WTC11 (cell line): ENCODE measurements around the gene GPR84. TPM values are rescaled to one million over a fixed set of nuclear protein-coding genes. Genes with fewer than 3 reads are reported as not detected.

Experiments
- ATAC-seq: fragments of 200-7000 bp; cut with Tn5 transposase; 2 replicates; pipeline ENCODE4 v1.10.0; 2021; ENCODE audit warnings: mild to moderate bottlenecking, moderate library complexity
- CTCF ChIA-PET: fragments of 300-600 bp; sonication (Branson Sonifier 250); formaldehyde crosslinking; loops from one replicate; lab custom pipeline; 2021; ENCODE audit warnings: antibody characterized with exemption; lab: Charles Lee
- POLR2A ChIA-PET: fragments of 350-600 bp; sonication (Branson Sonifier 250); formaldehyde crosslinking; loops from one replicate; lab custom pipeline; 2021; ENCODE audit warnings: antibody characterized with exemption; lab: Charles Lee
- DNase-seq: peaks from one replicate; pipeline ENCODE4 v3.0.0; 2021; ENCODE audit warnings: low spot score
- H3K27ac Mint-ChIP-seq: 2 replicates; pipeline ENCODE4 v1.8.0; 2021; ENCODE audit warnings: mixed read lengths
- H3K27me3 Mint-ChIP-seq: 2 replicates; pipeline ENCODE4 v1.8.0; 2021; ENCODE audit warnings: low read depth, mild to moderate bottlenecking, moderate library complexity, mixed read lengths
- H3K36me3 Mint-ChIP-seq: 2 replicates; pipeline ENCODE4 v1.8.0; 2021; ENCODE audit warnings: mixed read lengths
- H3K4me1 Mint-ChIP-seq: 2 replicates; pipeline ENCODE4 v1.8.0; 2022; ENCODE audit warnings: mixed read lengths
- H3K4me3 Mint-ChIP-seq: 2 replicates; pipeline ENCODE4 v1.8.0; 2021; ENCODE audit warnings: mild to moderate bottlenecking, moderate library complexity, mixed read lengths
- H3K9me3 Mint-ChIP-seq: 2 replicates; pipeline ENCODE4 v1.8.0; 2021; ENCODE audit warnings: mixed read lengths
- ATF2 ChIP-seq: sonication (generic); formaldehyde crosslinking; IDR thresholded peaks from 2 replicates; pipeline ENCODE4 v1.8.1; 2022; ENCODE audit warnings: low read depth, missing genetic modification reagents, borderline replicate concordance
- ATF3 ChIP-seq: sonication (generic); formaldehyde crosslinking; conservative IDR thresholded peaks from 2 replicates; pipeline ENCODE4 v1.8.1; 2022; ENCODE audit warnings: mild to moderate bottlenecking, missing genetic modification reagents
- E2F1 ChIP-seq: sonication (generic); formaldehyde crosslinking; IDR thresholded peaks from 2 replicates; pipeline ENCODE4 v1.8.0; 2022; ENCODE audit warnings: mild to moderate bottlenecking, missing genetic modification reagents
- EMX1 ChIP-seq: fragments of 250-450 bp; sonication (Bioruptor Pico); IDR thresholded peaks from 2 replicates; pipeline ENCODE4 v1.8.0; 2021; ENCODE audit warnings: mild to moderate bottlenecking
- FOXJ3 ChIP-seq: sonication (generic); formaldehyde crosslinking; IDR thresholded peaks from 2 replicates; pipeline ENCODE4 v1.9.0; 2021; ENCODE audit warnings: missing genetic modification reagents, mild to moderate bottlenecking, borderline replicate concordance
- FOXK1 ChIP-seq: sonication (generic); formaldehyde crosslinking; IDR thresholded peaks from 2 replicates; pipeline ENCODE4 v1.8.0; 2022; ENCODE audit warnings: mild to moderate bottlenecking, moderate library complexity, missing genetic modification reagents
- FOXP4 ChIP-seq: sonication (generic); formaldehyde crosslinking; IDR thresholded peaks from 2 replicates; pipeline ENCODE4 v1.8.0; 2022; ENCODE audit warnings: mild to moderate bottlenecking, missing genetic modification reagents
- MAX ChIP-seq: sonication (generic); formaldehyde crosslinking; IDR thresholded peaks from 2 replicates; pipeline ENCODE4 v1.8.0; 2022; ENCODE audit warnings: mild to moderate bottlenecking, missing genetic modification reagents
- NFATC4 ChIP-seq: fragments of 250-450 bp; sonication (Bioruptor Pico); IDR thresholded peaks from 2 replicates; pipeline ENCODE4 v1.9.0; 2021; ENCODE audit warnings: mild to moderate bottlenecking
- NR3C1 ChIP-seq: sonication (generic); formaldehyde crosslinking; conservative IDR thresholded peaks from 2 replicates; pipeline ENCODE4 v1.8.1; 2023; ENCODE audit warnings: low read depth, mild to moderate bottlenecking, missing genetic modification reagents
- PRRX2 ChIP-seq: fragments of 250-450 bp; sonication (Bioruptor Pico); IDR thresholded peaks from 2 replicates; pipeline ENCODE4 v1.8.0; 2021; ENCODE audit warnings: mild to moderate bottlenecking
- RELA ChIP-seq: sonication (generic); formaldehyde crosslinking; IDR thresholded peaks from 2 replicates; pipeline ENCODE4 v1.8.1; 2022; ENCODE audit warnings: missing genetic modification reagents, mild to moderate bottlenecking, borderline replicate concordance
- SP1 ChIP-seq: sonication (generic); formaldehyde crosslinking; conservative IDR thresholded peaks from 2 replicates; pipeline ENCODE4 v1.8.1; 2022; ENCODE audit warnings: missing genetic modification reagents
- USF1 ChIP-seq: sonication (generic); formaldehyde crosslinking; IDR thresholded peaks from 2 replicates; pipeline ENCODE4 v1.8.0; 2022; ENCODE audit warnings: mild to moderate bottlenecking, missing genetic modification reagents
- ZNF423 ChIP-seq: fragments of 250-450 bp; sonication (Bioruptor Pico); IDR thresholded peaks from 2 replicates; pipeline ENCODE4 v2.1.2; 2022; ENCODE audit warnings: mild to moderate bottlenecking, moderate library complexity
- ZNF425 ChIP-seq: fragments of 250-450 bp; sonication (Bioruptor Pico); conservative IDR thresholded peaks from 2 replicates; pipeline ENCODE4 v1.9.0; 2021; ENCODE audit warnings: mild to moderate bottlenecking
- ZNF512 ChIP-seq: sonication (generic); formaldehyde crosslinking; IDR thresholded peaks from 2 replicates; pipeline ENCODE4 v1.8.1; 2022; ENCODE audit warnings: missing genetic modification reagents, borderline replicate concordance
- ZNF532 ChIP-seq: fragments of 250-450 bp; sonication (Bioruptor Pico); IDR thresholded peaks from 2 replicates; pipeline ENCODE4 v1.9.0; 2021; ENCODE audit warnings: mild to moderate bottlenecking, borderline replicate concordance
- ZSCAN18 ChIP-seq: fragments of 250-450 bp; sonication (Bioruptor Pico); IDR thresholded peaks from 2 replicates; pipeline ENCODE4 v2.1.2; 2022; ENCODE audit warnings: mild to moderate bottlenecking, moderate library complexity
- total RNA-seq: library from RNA; stranded (reverse); gene quantifications from 3 replicates; pipeline ENCODE4 v1.2.3, GENCODE V29; 2021

GPR84 gene
- total RNA-seq, 1 experiment from 2014 or later, result 0.13 TPM

GRCh38 chr12:54388237-54389133 lies 24.2 kb upstream of the GPR84 start:
- POLR2A ChIA-PET, result interaction anchor here (0.6 kb wide), 1 partner anchor 78 kb away, joined by 3 read pairs; no protein-coding TSS in a partner anchor
- no peak for DNase-seq
- no peak for TF ChIP-seq PRRX2 (CRISPR knock-in tag)
- TF ChIP-seq ZNF423 (CRISPR knock-in tag), result no peak
- TF ChIP-seq FOXK1 (CRISPR knock-in tag), result no peak
- TF ChIP-seq NFATC4 (CRISPR knock-in tag), result no peak
- no peak for TF ChIP-seq FOXJ3
- no peak for TF ChIP-seq FOXP4 (CRISPR knock-in tag)
- TF ChIP-seq SP1, result no peak
- TF ChIP-seq ZSCAN18, result no peak
- TF ChIP-seq ATF3, result no peak
- no peak for TF ChIP-seq ATF2
- no peak for TF ChIP-seq MAX (CRISPR knock-in tag)
- TF ChIP-seq USF1 (CRISPR knock-in tag), result no peak
- TF ChIP-seq E2F1 (CRISPR knock-in tag), result no peak
- no peak for TF ChIP-seq EMX1 (CRISPR knock-in tag)
- TF ChIP-seq ZNF425, result no peak
- no peak for TF ChIP-seq ZNF532 (CRISPR knock-in tag)
- TF ChIP-seq NR3C1 (CRISPR knock-in tag), result no peak
- TF ChIP-seq ZNF512 (CRISPR knock-in tag), result no peak
- TF ChIP-seq RELA (CRISPR knock-in tag), result no peak
- peaks cover 15% of the 10 kb centered on the region for H3K27me3 Mint-ChIP-seq
- CTCF ChIA-PET, result interaction anchor here (0.6 to 4.3 kb wide), 9 partner anchors 9 to 191 kb away, joined by 3 to 67 read pairs (median 7); no protein-coding TSS in a partner anchor
- no peaks in the 10 kb centered on the region for H3K9me3 Mint-ChIP-seq
- H3K4me1 Mint-ChIP-seq, result peaks cover 81% of the 10 kb centered on the region
- H3K27ac Mint-ChIP-seq, result no peak overlapping the region
- no peak overlapping the region for H3K4me3 Mint-ChIP-seq
- no peak for ATAC-seq
- peaks cover 3% of the 10 kb centered on the region for H3K36me3 Mint-ChIP-seq
